ENCODE measurements around the gene OSR1.

OSR1 gene

DNA sequence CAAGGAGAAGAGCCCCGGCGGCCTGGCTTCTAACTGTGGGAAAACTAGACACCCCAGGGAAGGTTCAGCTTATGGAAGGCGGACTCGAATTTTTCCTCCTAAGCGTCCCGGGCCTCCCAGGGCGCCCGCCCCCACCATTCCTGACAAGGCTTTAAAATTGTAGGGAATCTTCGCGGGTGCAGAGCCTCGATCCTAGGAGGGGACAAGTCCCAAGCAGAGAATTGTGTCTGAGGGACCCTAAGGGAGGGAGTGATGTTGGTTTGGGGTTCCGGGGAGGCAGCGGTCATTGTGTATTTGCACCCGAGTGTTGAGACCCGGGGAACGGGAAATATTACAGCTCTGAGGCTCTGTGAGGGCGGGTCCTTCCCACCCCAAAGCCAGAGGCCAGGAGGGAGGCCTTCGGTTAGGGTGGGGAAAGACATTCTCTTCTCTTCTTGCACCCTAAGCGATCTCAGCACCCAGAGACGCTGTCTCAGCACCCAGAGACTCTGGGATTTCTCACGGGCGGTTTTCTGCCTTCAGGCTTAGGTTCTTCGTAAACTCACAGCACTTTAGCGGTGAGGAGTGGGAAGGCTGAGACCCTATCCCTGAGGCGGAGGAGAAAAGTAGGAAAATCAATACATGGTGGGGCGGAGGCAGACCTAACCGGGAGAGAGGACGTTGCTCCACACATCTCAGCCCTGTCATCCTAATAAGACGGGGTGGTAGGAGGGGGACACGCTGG is 7.6 kb downstream of the OSR1 start:
- no peak for DNase-seq (ENCODE audit: low read depth)
- TF ChIP-seq, protein P1, sequence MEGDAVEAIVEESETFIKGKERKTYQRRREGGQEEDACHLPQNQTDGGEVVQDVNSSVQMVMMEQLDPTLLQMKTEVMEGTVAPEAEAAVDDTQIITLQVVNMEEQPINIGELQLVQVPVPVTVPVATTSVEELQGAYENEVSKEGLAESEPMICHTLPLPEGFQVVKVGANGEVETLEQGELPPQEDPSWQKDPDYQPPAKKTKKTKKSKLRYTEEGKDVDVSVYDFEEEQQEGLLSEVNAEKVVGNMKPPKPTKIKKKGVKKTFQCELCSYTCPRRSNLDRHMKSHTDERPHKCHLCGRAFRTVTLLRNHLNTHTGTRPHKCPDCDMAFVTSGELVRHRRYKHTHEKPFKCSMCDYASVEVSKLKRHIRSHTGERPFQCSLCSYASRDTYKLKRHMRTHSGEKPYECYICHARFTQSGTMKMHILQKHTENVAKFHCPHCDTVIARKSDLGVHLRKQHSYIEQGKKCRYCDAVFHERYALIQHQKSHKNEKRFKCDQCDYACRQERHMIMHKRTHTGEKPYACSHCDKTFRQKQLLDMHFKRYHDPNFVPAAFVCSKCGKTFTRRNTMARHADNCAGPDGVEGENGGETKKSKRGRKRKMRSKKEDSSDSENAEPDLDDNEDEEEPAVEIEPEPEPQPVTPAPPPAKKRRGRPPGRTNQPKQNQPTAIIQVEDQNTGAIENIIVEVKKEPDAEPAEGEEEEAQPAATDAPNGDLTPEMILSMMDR (IDR thresholded peaks at IDR 0.05; ENCODE audit: control insufficient read depth, insufficient read depth, low read depth, low read length, missing control alignments): no peak
- H3K4me3 ChIP-seq (ENCODE audit: control insufficient read depth, low read depth, low read length): no peak overlapping the region

DNA sequence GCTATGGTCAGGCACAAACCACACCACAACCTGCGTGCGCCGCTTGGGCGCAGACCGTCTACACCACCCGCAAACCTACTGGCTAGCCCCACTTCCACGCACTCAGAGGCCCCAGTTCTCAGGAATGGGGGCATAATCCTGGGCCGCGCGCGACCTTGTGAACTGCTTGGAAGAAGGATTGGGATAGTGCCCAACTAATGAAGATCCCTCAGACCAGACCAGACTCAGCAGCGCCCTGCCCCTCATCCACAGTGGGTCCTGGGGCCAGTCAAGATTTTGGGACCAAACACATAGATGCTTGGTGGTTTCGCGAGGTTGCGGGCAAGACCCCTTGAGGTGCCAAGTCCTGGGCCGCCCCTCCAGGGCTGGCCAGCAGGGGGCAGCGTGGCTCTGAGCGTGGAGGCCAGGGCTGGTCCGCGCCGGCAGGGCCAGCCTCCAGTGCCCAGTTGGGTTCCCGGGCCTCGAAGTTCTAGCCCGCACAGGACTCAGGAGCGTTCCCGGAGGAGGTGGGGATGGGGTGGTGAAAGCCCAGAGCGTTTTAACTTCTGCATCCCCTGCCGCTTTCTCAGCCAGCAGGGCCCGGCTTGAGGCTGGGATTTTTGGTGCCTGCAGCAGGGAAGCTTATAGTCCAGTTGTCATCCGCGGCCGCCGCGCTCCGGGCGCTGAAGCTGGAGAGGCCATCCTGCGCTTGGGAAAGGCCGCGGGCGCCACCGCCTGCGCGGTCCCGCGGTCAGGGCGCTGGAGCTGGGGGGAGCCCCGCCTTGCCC is 8.3 kb downstream of the OSR1 start:
- no peak for DNase-seq (ENCODE audit: low read depth)

DNA sequence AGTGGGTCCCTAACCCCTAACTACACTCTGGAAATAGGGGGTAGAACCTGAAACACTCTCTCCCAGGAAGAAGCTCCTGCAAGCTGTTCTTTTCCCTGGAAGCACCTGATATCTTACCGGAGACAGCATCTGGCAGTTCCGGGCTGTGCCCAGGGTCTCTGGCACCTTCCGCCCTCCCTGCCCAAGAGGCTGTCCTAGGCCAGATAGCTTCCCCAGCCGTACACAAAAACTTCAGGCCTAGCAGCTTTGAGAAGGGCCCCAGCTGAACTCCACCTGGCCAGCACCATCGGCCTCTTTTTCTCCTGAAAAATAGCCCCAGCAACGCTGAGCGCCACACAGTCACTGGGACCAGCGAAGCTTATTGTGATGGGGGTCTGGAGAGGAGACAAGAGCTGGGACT is 9.7 kb downstream of the OSR1 start:
- no peak for DNase-seq (ENCODE audit: low read depth)
- H3K4me3 ChIP-seq (ENCODE audit: control insufficient read depth, low read depth, low read length): no peak overlapping the region
- TF ChIP-seq, protein P1 (IDR thresholded peaks at IDR 0.05; ENCODE audit: control insufficient read depth, insufficient read depth, low read depth, low read length, missing control alignments): no peak

More for the DNA sequence above, 8.3 kb downstream of the OSR1 start:
- TF ChIP-seq, protein P1 (IDR thresholded peaks at IDR 0.05; ENCODE audit: control insufficient read depth, insufficient read depth, low read depth, low read length, missing control alignments): peak; percentile 52
- no peak overlapping the region for H3K4me3 ChIP-seq (ENCODE audit: control insufficient read depth, low read depth, low read length)

DNA sequence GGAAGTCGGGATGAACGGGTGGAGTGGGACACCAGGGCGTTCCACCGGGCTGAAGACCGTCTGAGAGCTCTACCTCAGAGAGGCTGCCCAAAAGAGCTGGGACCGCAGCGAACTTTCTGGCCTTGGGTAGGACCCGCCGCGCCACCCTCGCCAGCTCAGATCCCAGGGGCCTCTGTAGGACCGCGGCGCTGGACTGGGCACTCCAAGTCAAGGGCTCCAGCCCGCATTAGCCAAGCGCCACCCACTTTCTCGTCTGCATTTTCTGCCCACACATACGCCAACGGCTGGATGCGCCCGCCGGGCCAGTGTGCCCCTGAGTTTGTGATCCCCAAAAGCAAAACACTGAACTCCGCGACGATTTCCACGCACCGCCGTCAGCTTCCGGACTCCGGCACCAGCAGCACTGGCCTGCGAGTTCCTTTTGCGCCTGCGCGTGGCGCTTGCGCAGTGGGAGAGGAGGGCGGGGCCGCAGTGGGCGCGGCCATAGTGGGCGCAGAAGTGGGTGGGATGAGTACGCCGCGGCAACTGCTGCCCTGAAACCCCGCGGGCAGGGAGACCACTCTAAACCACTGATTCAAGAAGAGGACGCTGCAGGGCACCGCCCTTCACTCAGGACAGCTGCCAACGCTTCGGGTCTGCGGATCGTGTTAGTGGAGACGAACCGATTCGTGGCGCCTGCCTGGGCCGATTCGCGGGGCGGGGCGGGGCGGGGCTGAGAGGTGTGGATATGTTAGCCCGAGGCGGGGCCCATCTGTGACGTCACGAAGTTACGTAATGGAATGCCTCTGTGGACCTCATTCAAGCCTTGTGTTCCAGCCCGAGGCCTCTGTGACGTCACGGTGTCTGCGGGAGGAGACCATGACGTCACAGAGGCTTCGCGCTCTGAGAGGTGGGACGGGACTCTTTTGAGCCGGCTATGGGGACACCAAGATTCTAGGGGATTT is 10.5 kb downstream of the OSR1 start:
- DNase-seq (ENCODE audit: low read depth): peak; percentile 87
- TF ChIP-seq, protein P1 (IDR thresholded peaks at IDR 0.05; ENCODE audit: control insufficient read depth, insufficient read depth, low read depth, low read length, missing control alignments): no peak
- H3K4me3 ChIP-seq (ENCODE audit: control insufficient read depth, low read depth, low read length): peak overlapping the region; percentile 94

DNA sequence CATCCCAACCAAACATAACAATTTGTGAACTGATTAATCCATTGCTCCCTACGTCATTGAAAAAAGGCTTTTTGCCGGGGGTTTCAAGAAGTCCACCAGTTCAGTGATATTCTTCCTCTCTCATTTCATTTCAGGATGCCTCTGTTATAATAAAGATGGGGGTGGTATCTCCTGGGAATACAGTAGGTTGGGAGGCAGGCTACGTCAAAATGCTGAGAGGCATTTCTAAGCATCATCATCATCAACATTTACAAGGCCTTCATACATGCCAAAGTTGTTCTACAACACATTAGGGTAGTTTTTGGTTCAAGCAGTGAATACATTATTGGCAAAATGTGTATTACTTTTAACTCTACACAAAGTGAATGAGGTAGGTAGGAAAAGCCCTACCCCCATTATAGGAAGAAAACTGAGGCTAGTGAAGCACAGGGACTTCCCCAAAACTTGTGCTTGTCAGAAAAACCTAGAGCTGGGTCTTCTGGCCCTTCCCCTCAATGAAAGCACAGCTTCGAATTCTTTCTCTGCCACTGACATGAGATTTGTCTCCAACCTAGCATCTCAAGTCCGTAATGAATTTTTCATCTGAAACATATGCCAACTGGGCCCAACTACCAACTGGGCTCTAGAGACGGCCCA is 11.3 kb downstream of the OSR1 start:
- TF ChIP-seq, protein P1 (IDR thresholded peaks at IDR 0.05; ENCODE audit: control insufficient read depth, insufficient read depth, low read depth, low read length, missing control alignments): no peak
- no peak for DNase-seq (ENCODE audit: low read depth)
- peak overlapping the region; percentile 94 for H3K4me3 ChIP-seq (ENCODE audit: control insufficient read depth, low read depth, low read length)

DNA sequence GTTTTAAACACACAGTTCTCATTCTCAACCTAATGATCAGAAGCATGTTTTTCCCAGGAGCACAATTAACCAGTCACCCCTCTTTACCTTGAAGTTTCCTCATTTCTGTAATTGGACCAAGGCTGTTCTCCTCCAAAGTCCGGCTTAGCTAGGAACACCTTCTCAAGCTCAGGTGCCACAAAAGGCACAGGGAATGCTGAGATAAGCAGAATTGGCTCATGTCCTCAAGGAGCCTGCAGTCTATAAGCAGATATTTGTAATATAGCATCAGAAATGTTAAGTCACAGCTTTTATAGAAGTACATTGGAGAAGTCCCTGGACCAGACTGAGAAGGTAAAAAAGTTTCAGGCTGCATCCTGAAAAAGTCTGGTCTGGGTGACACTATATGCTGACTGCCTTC is 20.7 kb downstream of the OSR1 start:
- DNase-seq (ENCODE audit: low read depth): no peak
- TF ChIP-seq, protein P1 (IDR thresholded peaks at IDR 0.05; ENCODE audit: control insufficient read depth, insufficient read depth, low read depth, low read length, missing control alignments): no peak

More for the DNA sequence above, 20.7 kb downstream of the OSR1 start:
- H3K4me3 ChIP-seq (ENCODE audit: control insufficient read depth, low read depth, low read length): no peak overlapping the region
